GM21526 (cell line): Measurements from ENCODE around the gene GUCA1C.
A peak's percentile ranks its signal among the peaks of the same experiment; 100 is the strongest.

ENCODE experiments used
- ATAC-seq: cut with Tn5 transposase; IDR thresholded peaks from one replicate; pipeline ENCODE4 v1.9.1; 2021; ENCODE audit warnings: moderate library complexity; ENCODE audit not compliant: unreplicated experiment, low FRiP score

GUCA1C gene

GRCh38 chr3:108914774-108915641 lies 38.7 kb downstream of the GUCA1C start:
- peak; percentile 92 for ATAC-seq

- no peak for ATAC-seq
Measured at GRCh38 chr3:108909799-108910198, 43.9 kb downstream of the GUCA1C start.

- no peak for ATAC-seq
Measured at GRCh38 chr3:108907194-108907593, 46.5 kb downstream of the GUCA1C start.

- no peak for ATAC-seq
Measured at GRCh38 chr3:108899530-108899929, 54.1 kb downstream of the GUCA1C start.

- no peak for ATAC-seq
Measured at GRCh38 chr3:108897883-108898282, 55.8 kb downstream of the GUCA1C start.

GRCh38 chr3:108894981-108895380 lies 58.7 kb downstream of the GUCA1C start:
- no peak for ATAC-seq

GRCh38 chr3:108891833-108892232 lies 61.8 kb downstream of the GUCA1C start:
- ATAC-seq = no peak

GRCh38 chr3:108887777-108888176 lies 65.9 kb downstream of the GUCA1C start:
- ATAC-seq = no peak

GRCh38 chr3:108887121-108887520 lies 66.6 kb downstream of the GUCA1C start:
- no peak for ATAC-seq

GRCh38 chr3:108883373-108883772 lies 70.3 kb downstream of the GUCA1C start:
- ATAC-seq = no peak

- ATAC-seq = no peak
Measured at GRCh38 chr3:108882762-108883161, 70.9 kb downstream of the GUCA1C start.

- ATAC-seq = no peak
Measured at GRCh38 chr3:108879915-108880314, 73.8 kb downstream of the GUCA1C start.

- no peak for ATAC-seq
Measured at GRCh38 chr3:108877901-108878300, 75.8 kb downstream of the GUCA1C start.

GRCh38 chr3:108863799-108864135 lies 89.9 kb downstream of the GUCA1C start:
- ATAC-seq = no peak

- ATAC-seq = no peak
Measured at GRCh38 chr3:108862865-108863798, 90.5 kb downstream of the GUCA1C start.

- ATAC-seq = no peak
Measured at GRCh38 chr3:108861401-108861800, 92.3 kb downstream of the GUCA1C start.
